ENCODE results near the gene METAP1D. TPM values are rescaled to one million over a fixed set of nuclear protein-coding genes. Genes with fewer than 3 reads are reported as not detected.

Gene METAP1D
- total RNA-seq: 6.3 and 8.5 TPM in 2 replicates

DNA sequence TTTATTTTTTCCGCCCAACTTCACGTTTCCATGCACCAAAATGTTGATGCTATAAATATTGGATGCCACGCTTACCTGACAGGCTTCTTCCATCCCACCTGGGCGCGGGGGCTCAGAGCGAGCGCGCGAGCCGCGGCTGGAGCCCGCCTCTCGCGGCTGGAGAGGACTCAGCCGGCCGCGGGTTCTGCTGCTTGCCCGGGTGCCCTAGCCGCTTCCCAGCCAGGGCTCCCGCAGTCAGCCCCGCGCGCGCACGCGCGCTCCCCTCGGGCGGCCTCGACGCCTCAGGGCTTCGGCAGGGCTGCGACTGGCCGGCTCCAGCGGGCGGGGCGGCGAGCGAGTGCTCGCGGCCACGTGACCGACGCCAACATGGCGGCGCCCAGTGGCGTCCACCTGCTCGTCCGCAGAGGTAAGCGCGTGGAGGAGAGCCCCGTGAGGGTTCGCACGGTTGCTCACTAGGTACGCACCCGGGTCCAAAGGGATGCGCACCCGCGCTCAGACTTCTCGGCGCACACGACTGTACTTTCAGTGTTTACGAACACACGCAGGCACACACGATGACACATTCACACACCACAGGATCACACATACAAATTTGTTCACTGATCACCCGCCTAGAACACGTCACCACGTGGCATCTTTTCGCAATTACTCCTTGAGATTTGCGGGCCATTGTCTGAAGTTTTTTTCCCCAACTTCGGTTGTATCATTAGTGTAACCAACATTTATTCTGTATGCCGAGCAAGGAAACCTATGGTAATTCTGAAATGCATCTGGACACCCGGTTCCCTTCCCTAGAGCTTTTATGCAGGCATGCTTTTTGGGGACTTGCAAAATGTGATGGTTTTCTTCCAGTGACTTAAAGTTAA lies at the start of gene METAP1D:
Gene METAP1D, plus strand, starts transcription at position 350 of the 866 bp plus-strand sequence. Its CDS starts 17 bp downstream, at position 367.
- TF ChIP-seq, protein P1, sequence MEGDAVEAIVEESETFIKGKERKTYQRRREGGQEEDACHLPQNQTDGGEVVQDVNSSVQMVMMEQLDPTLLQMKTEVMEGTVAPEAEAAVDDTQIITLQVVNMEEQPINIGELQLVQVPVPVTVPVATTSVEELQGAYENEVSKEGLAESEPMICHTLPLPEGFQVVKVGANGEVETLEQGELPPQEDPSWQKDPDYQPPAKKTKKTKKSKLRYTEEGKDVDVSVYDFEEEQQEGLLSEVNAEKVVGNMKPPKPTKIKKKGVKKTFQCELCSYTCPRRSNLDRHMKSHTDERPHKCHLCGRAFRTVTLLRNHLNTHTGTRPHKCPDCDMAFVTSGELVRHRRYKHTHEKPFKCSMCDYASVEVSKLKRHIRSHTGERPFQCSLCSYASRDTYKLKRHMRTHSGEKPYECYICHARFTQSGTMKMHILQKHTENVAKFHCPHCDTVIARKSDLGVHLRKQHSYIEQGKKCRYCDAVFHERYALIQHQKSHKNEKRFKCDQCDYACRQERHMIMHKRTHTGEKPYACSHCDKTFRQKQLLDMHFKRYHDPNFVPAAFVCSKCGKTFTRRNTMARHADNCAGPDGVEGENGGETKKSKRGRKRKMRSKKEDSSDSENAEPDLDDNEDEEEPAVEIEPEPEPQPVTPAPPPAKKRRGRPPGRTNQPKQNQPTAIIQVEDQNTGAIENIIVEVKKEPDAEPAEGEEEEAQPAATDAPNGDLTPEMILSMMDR (IDR thresholded peaks at IDR 0.05; ENCODE audit: insufficient read depth, low read length, poor library complexity, severe bottlenecking): no peak
- peak within 1 kb of the TSS; percentile 78 for H3K4me3 ChIP-seq (ENCODE audit: low read depth, low read length)
- peak; percentile 63 for DNase-seq (ENCODE audit: low read depth)
- no peaks in the 10 kb centered on the region for H3K27me3 ChIP-seq (ENCODE audit: control insufficient read depth, insufficient read depth, low read length)
- no peaks in the 10 kb centered on the region for H3K36me3 ChIP-seq (ENCODE audit: control insufficient read depth, insufficient read depth, low read length)

- H3K27me3 ChIP-seq (ENCODE audit: control insufficient read depth, insufficient read depth, low read length): no peaks in the 10 kb centered on the region
- H3K4me3 ChIP-seq (ENCODE audit: low read depth, low read length): no peak overlapping the region
- no peak for DNase-seq (ENCODE audit: low read depth)
- H3K36me3 ChIP-seq (ENCODE audit: control insufficient read depth, insufficient read depth, low read length): no peaks in the 10 kb centered on the region
- TF ChIP-seq, protein P1 (IDR thresholded peaks at IDR 0.05; ENCODE audit: insufficient read depth, low read length, poor library complexity, severe bottlenecking): no peak
Observed at GRCh38 chr2:171952276-171952675, 47.5 kb upstream of the METAP1D start.

- H3K36me3 ChIP-seq (ENCODE audit: control insufficient read depth, insufficient read depth, low read length): no peaks in the 10 kb centered on the region
- H3K27me3 ChIP-seq (ENCODE audit: control insufficient read depth, insufficient read depth, low read length): no peaks in the 10 kb centered on the region
- TF ChIP-seq, protein P1 (IDR thresholded peaks at IDR 0.05; ENCODE audit: insufficient read depth, low read length, poor library complexity, severe bottlenecking): no peak
- no peak overlapping the region for H3K4me3 ChIP-seq (ENCODE audit: low read depth, low read length)
- no peak for DNase-seq (ENCODE audit: low read depth)
Observed at GRCh38 chr2:171952748-171953147, 47.0 kb upstream of the METAP1D start.

GRCh38 chr2:171956135-171956825 lies 43.5 kb upstream of the METAP1D start:
- TF ChIP-seq, protein P1 (IDR thresholded peaks at IDR 0.05; ENCODE audit: insufficient read depth, low read length, poor library complexity, severe bottlenecking): no peak
- no peaks in the 10 kb centered on the region for H3K36me3 ChIP-seq (ENCODE audit: control insufficient read depth, insufficient read depth, low read length)
- DNase-seq (ENCODE audit: low read depth): no peak
- no peak overlapping the region for H3K4me3 ChIP-seq (ENCODE audit: low read depth, low read length)
- H3K27me3 ChIP-seq (ENCODE audit: control insufficient read depth, insufficient read depth, low read length): no peaks in the 10 kb centered on the region

GRCh38 chr2:171957061-171957460 lies 42.7 kb upstream of the METAP1D start:
- TF ChIP-seq, protein P1 (IDR thresholded peaks at IDR 0.05; ENCODE audit: insufficient read depth, low read length, poor library complexity, severe bottlenecking): no peak
- Histone ChIP-seq H3K27me3 (ENCODE audit: control insufficient read depth, insufficient read depth, low read length) (no peaks in the 10 kb centered on the region), H3K36me3 (ENCODE audit: control insufficient read depth, insufficient read depth, low read length) (no peaks in the 10 kb centered on the region), H3K4me3 (ENCODE audit: low read depth, low read length) (no peak overlapping the region)
- no peak for DNase-seq (ENCODE audit: low read depth)
